Endothelial cell of umbilical vein (primary cell): ENCODE measurements around the gene PAQR7. TPM values are rescaled to one million over a fixed set of nuclear protein-coding genes. Genes with fewer than 3 reads are reported as not detected.

Source experiments
- BruUV-seq: library from RNA; stranded (reverse); fragments of 400-500 nt; replicated peaks from 2 replicates; lab custom pipeline; 2021; lab: Mats Ljungman, UMichigan
- CTCF ChIA-PET: fragments of 300-600, 350-600 bp; sonication (Branson Sonifier 250); formaldehyde crosslinking; loops from one replicate; lab custom pipeline; 2021; ENCODE audit warnings: antibody characterized with exemption, inconsistent platforms; lab: Charles Lee
- POLR2A ChIA-PET: fragments of 300-600, 350-600 bp; sonication (Branson Sonifier 250); formaldehyde crosslinking; loops from one replicate; lab custom pipeline; 2021; ENCODE audit warnings: antibody characterized with exemption, inconsistent platforms; lab: Charles Lee
- DNase-seq: peaks from one replicate; pipeline ENCODE4 v3.0.0-alpha.2; 2011; ENCODE audit warnings: low read depth, low spot score
- FAIRE-seq: peaks from 2 replicates; lab custom pipeline; 2011; peaks lifted over from hg19 to GRCh38; lab: Jason Lieb, UNC
- H2AFZ ChIP-seq: 2 replicates; pipeline ENCODE4 v1.6.0; 2012; ENCODE audit warnings: low read depth, low read length, control low read depth, inconsistent platforms
- H3K27ac ChIP-seq: 2 replicates; pipeline ENCODE4 v1.5.1; 2011; ENCODE audit warnings: low read depth, mild to moderate bottlenecking, control low read depth, low read length, moderate library complexity; ENCODE audit not compliant: insufficient read depth
- H3K27me3 ChIP-seq, 2 experiments: 2 replicates each; pipeline versions ENCODE4 v1.6.0 to v1.6.1; 2011; ENCODE audit warnings: low read length in 2 of 2, mixed read lengths in 1 of 2; ENCODE audit not compliant: control insufficient read depth in 2 of 2, insufficient read depth in 2 of 2
- H3K36me3 ChIP-seq, 2 experiments: 2 replicates in 1 of 2; 3 replicates in 1 of 2; pipeline ENCODE4 v1.5.1; 2011; ENCODE audit warnings: low read length in 2 of 2, mild to moderate bottlenecking in 1 of 2, moderate library complexity in 1 of 2; ENCODE audit not compliant: control insufficient read depth in 2 of 2, insufficient read depth in 2 of 2; ENCODE audit errors: extremely low read depth in 1 of 2
- H3K4me1 ChIP-seq: 3 replicates; pipeline ENCODE4 v1.5.1; 2011; ENCODE audit warnings: mild to moderate bottlenecking, low read length; ENCODE audit not compliant: control insufficient read depth, insufficient read depth; ENCODE audit errors: extremely low read depth
- H3K4me2 ChIP-seq: 2 replicates; pipeline ENCODE4 v1.6.1; 2011; ENCODE audit warnings: low read length, control low read depth, mixed read lengths; ENCODE audit not compliant: insufficient read depth
- H3K4me3 ChIP-seq, 3 experiments: fragments of 200-600 bp in 1 of 3; sonication (generic), shearing (Covaris generic) in 1 of 3; replicated peaks in 1 of 3; 2 replicates each; pipeline ENCODE4 v1.5.1; 2011 to 2016; ENCODE audit warnings: control low read depth in 3 of 3, low read length in 3 of 3, mild to moderate bottlenecking in 2 of 3, inconsistent platforms in 1 of 3, low read depth in 1 of 3, moderate library complexity in 1 of 3; ENCODE audit not compliant: insufficient read depth in 1 of 3
- H3K79me2 ChIP-seq: 2 replicates; pipeline ENCODE4 v1.6.0; 2012; ENCODE audit warnings: low read length, inconsistent platforms; ENCODE audit not compliant: control insufficient read depth, insufficient read depth
- H3K9ac ChIP-seq: replicated peaks from 2 replicates; pipeline ENCODE3; 2011; ENCODE audit warnings: low read length, control low read depth; ENCODE audit not compliant: insufficient read depth; ENCODE audit errors: extremely low read depth
- H3K9me1 ChIP-seq: replicated peaks from 3 replicates; pipeline ENCODE4 v1.6.0; 2011; ENCODE audit warnings: mild to moderate bottlenecking, low read length; ENCODE audit not compliant: control insufficient read depth, insufficient read depth; ENCODE audit errors: extremely low read depth
- H3K9me3 ChIP-seq: replicated peaks from 2 replicates; pipeline ENCODE4 v1.5.1; 2012; ENCODE audit warnings: low read length, inconsistent platforms; ENCODE audit not compliant: control insufficient read depth, insufficient read depth
- H4K20me1 ChIP-seq: replicated peaks from 2 replicates; pipeline ENCODE3; 2011; ENCODE audit warnings: mild to moderate bottlenecking, low read length; ENCODE audit not compliant: control insufficient read depth, insufficient read depth; ENCODE audit errors: extremely low read depth
- EZH2 ChIP-seq: IDR thresholded peaks from 2 replicates; pipeline ENCODE4 v1.6.1; 2012; ENCODE audit warnings: borderline replicate concordance, low read depth, mild to moderate bottlenecking, moderate library complexity, low read length, inconsistent platforms; ENCODE audit not compliant: severe bottlenecking
- FOS ChIP-seq: IDR thresholded peaks from 2 replicates; pipeline ENCODE4 v1.6.1; 2011; ENCODE audit warnings: mild to moderate bottlenecking, low read length, moderate library complexity, borderline replicate concordance; ENCODE audit not compliant: insufficient read depth
- GATA2 ChIP-seq: IDR thresholded peaks from 2 replicates; pipeline ENCODE4 v1.7.0; 2011; ENCODE audit warnings: low read depth, mild to moderate bottlenecking, moderate library complexity, mixed read lengths, low read length; ENCODE audit not compliant: insufficient read length, insufficient read depth
- JUN ChIP-seq: IDR thresholded peaks from 2 replicates; pipeline ENCODE4 v1.6.1; 2011; ENCODE audit warnings: borderline replicate concordance, low read depth; ENCODE audit not compliant: insufficient read length, insufficient read depth
- MYC ChIP-seq: IDR thresholded peaks from one replicate; pipeline ENCODE4 v1.6.1; 2011; ENCODE audit warnings: mild to moderate bottlenecking, low read depth, low read length
- POLR2A ChIP-seq: IDR thresholded peaks from 2 replicates; pipeline ENCODE4 v1.6.1; 2012; ENCODE audit warnings: low read depth, mild to moderate bottlenecking, control low read depth, low read length
- POLR2AphosphoS5 ChIP-seq: IDR thresholded peaks from 2 replicates; pipeline ENCODE4 v1.6.1; 2012; ENCODE audit warnings: low read depth, mild to moderate bottlenecking, control low read depth, low read length, moderate library complexity; ENCODE audit not compliant: insufficient read depth
- dilution Hi-C: fragments of 300-500 bp; cut with MboI; formaldehyde crosslinking; loops from one replicate; pipeline ENCODE4 v1.15.0; 2019; ENCODE audit warnings: low sequenced_read_pairs; ENCODE audit not compliant: extremely low pct_ligation_motif_present
- intact Hi-C: fragments of 100-400 bp; cut with micrococcal nuclease; formaldehyde crosslinking; loops from one replicate; pipeline ENCODE4 v1.10.0; 2022
- polyA plus RNA-seq, 4 experiments: library from polyadenylated mRNA; depleted of rRNA in 3 of 4; stranded (reverse) in 3 of 4; unstranded in 1 of 4; fragments of >200 nt; gene quantifications; 2 replicates each; pipeline versions ENCODE4 v1.2.1 to v1.2.3, GENCODE V29; 2011 to 2012; ENCODE audit warnings: missing spikeins in 1 of 4
- total RNA-seq: library from RNA; stranded (reverse); gene quantifications from 2 replicates; pipeline ENCODE4 v1.2.3, GENCODE V29; 2021
- TF ChIP-seq, protein P1 (sequence below): IDR thresholded peaks from 2 replicates; pipeline ENCODE4 v1.6.1; 2011; ENCODE audit not compliant: insufficient read depth, insufficient read length
- TF ChIP-seq, protein P2 (sequence below), 2 donors: IDR thresholded peaks; 1 replicate in 1 of 2; 2 replicates in 1 of 2; pipeline ENCODE4 v1.5.1; 2011; ENCODE audit warnings: low read length in 2 of 2, mild to moderate bottlenecking in 2 of 2, moderate library complexity in 2 of 2, control low read depth in 1 of 2, inconsistent platforms in 1 of 2, low read depth in 1 of 2; ENCODE audit not compliant: insufficient read depth in 1 of 2; ENCODE audit errors: extremely low read depth in 1 of 2

The PAQR7 gene
- total and polyA plus RNA-seq, 2 donors (not counting 3 experiments of a cell fraction or from before 2014, with no cell fraction given) = 8.4 to 10.8 TPM

DNA sequence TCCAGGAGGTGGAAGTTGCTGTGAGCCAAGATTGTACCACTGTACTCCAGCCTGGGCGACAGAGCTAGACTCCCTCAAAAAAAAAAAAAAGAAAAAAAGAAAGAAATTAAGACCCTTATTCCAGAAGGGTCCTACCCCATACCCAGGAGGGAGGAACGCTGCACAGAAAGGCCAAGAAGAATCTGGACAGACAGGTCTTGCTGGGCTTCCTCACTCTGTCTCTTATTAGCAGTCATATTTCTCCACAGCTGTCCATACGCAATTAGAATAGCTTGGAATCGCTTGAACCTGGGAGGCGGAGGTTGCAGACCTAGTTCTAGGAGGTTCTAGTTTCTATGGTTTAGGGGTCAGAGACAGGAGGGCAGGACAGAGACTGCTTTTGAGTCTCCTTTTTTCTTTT is 3.2 kb upstream of the PAQR7 start:
- Histone ChIP-seq H3K4me3 (no peak overlapping the region), H3K9me3 (no peaks in the 10 kb centered on the region), H3K4me1 (peaks cover 7% of the 10 kb centered on the region), H3K9me1 (no peaks in the 10 kb centered on the region), H3K27me3 (no peaks in the 10 kb centered on the region), H3K9ac (no peak overlapping the region), H4K20me1 (no peaks in the 10 kb centered on the region), H3K27ac (no peak overlapping the region), H3K79me2 (no peaks in the 10 kb centered on the region), H3K36me3 (no peaks in the 10 kb centered on the region), H3K4me2 (no peak overlapping the region), H2AFZ (no peak overlapping the region)
- intact Hi-C loops (no loop called here), dilution Hi-C loops (loop anchor here (25.0 kb wide), 1 partner anchor 109 kb away; the partner anchor contains the start of gene PAFAH2)
- no peak for FAIRE-seq
- DNase-seq = no peak
- BruUV-seq = no TSS peak
- TF ChIP-seq, protein P1, sequence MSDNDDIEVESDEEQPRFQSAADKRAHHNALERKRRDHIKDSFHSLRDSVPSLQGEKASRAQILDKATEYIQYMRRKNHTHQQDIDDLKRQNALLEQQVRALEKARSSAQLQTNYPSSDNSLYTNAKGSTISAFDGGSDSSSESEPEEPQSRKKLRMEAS = no peak
- no peak for TF ChIP-seq GATA2
- no peak for TF ChIP-seq MYC
- POLR2A ChIA-PET = no interaction called here
- CTCF ChIA-PET = no interaction called here

DNA sequence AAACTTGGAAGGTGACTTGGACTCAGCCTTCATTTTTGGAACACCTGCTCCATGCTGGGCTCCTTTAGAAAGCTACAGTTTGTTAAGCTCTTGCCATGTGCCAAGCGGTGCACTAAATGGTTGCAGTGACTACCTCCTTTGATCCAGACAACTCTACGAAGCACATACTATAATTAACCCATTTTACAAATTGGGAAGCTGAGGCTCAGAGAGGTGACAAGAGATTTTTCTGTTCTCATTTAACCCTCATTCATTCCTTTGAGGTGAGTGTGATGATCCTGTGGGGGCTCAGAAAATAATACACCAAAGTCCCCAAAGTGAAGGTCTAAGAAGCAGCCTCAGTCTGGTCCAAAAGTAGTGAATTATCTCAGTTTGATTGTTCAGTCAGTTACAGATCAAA is 1.6 kb upstream of the PAQR7 start:
- Histone ChIP-seq H3K4me1 (peaks cover 7% of the 10 kb centered on the region), H3K79me2 (no peaks in the 10 kb centered on the region), H2AFZ (no peak overlapping the region), H3K4me3 (no peak overlapping the region), H3K9ac (no peak overlapping the region), H3K4me2 (no peak overlapping the region), H3K36me3 (no peaks in the 10 kb centered on the region), H3K27ac (no peak overlapping the region), H3K9me1 (no peaks in the 10 kb centered on the region), H3K27me3 (no peaks in the 10 kb centered on the region), H4K20me1 (no peaks in the 10 kb centered on the region), H3K9me3 (no peaks in the 10 kb centered on the region)
- dilution Hi-C loops = loop anchor here (25.0 kb wide), 1 partner anchor 110 kb away; the partner anchor contains the start of gene PAFAH2
- DNase-seq (no peak), FAIRE-seq (no peak)
- intact Hi-C loops = no loop called here
- ChIA-PET CTCF (interaction anchor here (1.4 kb wide), 1 partner anchor 15 kb away, joined by 4 read pairs; no protein-coding TSS in a partner anchor), POLR2A (no interaction called here)
- no TSS peak for BruUV-seq
- TF ChIP-seq, protein P1 = no peak
- TF ChIP-seq JUN = no peak
- no peak for TF ChIP-seq EZH2
- no peak for TF ChIP-seq POLR2A
- TF ChIP-seq MYC = no peak
- TF ChIP-seq, protein P2, sequence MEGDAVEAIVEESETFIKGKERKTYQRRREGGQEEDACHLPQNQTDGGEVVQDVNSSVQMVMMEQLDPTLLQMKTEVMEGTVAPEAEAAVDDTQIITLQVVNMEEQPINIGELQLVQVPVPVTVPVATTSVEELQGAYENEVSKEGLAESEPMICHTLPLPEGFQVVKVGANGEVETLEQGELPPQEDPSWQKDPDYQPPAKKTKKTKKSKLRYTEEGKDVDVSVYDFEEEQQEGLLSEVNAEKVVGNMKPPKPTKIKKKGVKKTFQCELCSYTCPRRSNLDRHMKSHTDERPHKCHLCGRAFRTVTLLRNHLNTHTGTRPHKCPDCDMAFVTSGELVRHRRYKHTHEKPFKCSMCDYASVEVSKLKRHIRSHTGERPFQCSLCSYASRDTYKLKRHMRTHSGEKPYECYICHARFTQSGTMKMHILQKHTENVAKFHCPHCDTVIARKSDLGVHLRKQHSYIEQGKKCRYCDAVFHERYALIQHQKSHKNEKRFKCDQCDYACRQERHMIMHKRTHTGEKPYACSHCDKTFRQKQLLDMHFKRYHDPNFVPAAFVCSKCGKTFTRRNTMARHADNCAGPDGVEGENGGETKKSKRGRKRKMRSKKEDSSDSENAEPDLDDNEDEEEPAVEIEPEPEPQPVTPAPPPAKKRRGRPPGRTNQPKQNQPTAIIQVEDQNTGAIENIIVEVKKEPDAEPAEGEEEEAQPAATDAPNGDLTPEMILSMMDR (IDR thresholded peaks at IDR 0.05; ENCODE audit: extremely low read depth in 1 of 2, insufficient read depth in 1 of 2, low read depth in 1 of 2, low read length in 2 of 2) = no peak
- no peak for TF ChIP-seq POLR2AphosphoS5
- no peak for TF ChIP-seq FOS
- TF ChIP-seq GATA2 = no peak
